ENCODE data around the gene FPGS. TPM values are rescaled to one million over a fixed set of nuclear protein-coding genes. Genes with fewer than 3 reads are reported as not detected.
A peak's percentile ranks its signal among the peaks of the same experiment; 100 is the strongest.

The FPGS gene
- total RNA-seq, 1 experiment from 2014 or later = 49.0 TPM

DNA sequence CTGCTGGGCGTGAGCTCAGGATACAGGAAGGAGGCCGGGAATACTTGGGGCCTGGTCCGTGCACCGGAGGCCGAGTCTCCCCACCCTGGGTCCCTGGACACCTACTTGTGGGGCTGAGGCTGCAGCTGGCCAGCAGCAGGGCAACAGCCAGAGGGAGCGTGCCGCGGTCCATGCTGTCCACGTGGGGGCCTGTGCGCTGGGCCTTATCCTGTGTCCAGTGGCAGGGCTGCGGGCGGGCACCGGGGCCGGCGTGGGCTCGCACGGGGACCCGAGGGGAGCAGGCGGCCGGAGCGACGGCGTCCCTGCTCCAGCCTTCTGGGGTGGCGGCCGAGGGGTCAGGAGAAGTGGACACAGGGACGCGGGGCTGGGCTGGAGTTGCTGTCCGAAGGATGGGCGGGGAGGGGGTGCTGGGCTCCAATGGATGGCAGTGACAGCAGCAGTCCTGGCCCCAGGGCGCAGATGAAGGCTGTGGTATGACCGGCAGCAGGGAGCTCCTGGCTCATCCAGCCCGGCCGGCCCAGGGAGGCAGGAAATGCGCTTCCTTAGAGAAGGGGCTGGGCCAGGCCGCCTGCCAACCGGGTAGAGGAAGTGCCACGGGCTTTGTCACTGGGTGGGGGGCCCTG, 51.6 kb downstream of the FPGS start, which contains the start of gene ENG:
ENG (minus strand) TSS at position 475 of the 623 bp plus-strand sequence; CDS start at position 172, 303 bp downstream.
- Histone ChIP-seq H3K27ac (peak within 1 kb of the TSS; percentile 57), H3K36me3 (peaks cover 17% of the 10 kb centered on the region), H3K4me3 (peak within 1 kb of the TSS; percentile 55), H3K4me1 (replicated peaks) (peaks cover 36% of the 10 kb centered on the region), H3K27me3 (replicated peaks) (no peaks in the 10 kb centered on the region), H3K9me3 (replicated peaks) (peaks cover 6% of the 10 kb centered on the region)
- DNase-seq (ENCODE audit: low read depth in 1 of 2, low spot score in 2 of 2) = peak; percentile 56 to 78

DNA sequence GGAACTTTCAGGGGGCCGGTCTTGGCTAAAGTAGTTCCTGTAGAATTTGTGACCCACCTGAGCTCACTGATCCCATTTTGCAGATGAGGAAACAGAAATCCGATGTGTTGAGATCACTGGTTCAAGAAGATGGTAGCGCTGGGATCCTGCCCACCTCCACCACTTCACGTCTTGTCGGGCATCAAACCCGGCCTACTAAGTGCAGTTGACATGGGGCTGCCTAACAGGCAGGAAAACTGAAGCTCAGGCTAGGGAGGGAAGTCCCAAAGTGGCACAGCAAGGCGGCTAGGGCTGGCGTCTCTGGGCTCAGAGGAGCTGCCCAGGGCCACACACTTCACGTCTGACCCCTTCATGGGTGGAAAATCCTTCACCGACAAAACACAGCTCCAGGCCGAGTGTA, 52.3 kb downstream of the FPGS start:
- no peaks in the 10 kb centered on the region for H3K9me3 ChIP-seq (replicated peaks)
- H3K36me3 ChIP-seq = peaks cover 16% of the 10 kb centered on the region
- no peaks in the 10 kb centered on the region for H3K27me3 ChIP-seq (replicated peaks)
- no peak for DNase-seq (ENCODE audit: low read depth in 1 of 2, low spot score in 2 of 2)
- H3K27ac ChIP-seq = 0 out of 2 replicates have a peak overlapping the region, but pooled peaks have one; percentile 32
- no peak overlapping the region for H3K4me3 ChIP-seq
- H3K4me1 ChIP-seq (replicated peaks) = peaks cover 36% of the 10 kb centered on the region

DNA sequence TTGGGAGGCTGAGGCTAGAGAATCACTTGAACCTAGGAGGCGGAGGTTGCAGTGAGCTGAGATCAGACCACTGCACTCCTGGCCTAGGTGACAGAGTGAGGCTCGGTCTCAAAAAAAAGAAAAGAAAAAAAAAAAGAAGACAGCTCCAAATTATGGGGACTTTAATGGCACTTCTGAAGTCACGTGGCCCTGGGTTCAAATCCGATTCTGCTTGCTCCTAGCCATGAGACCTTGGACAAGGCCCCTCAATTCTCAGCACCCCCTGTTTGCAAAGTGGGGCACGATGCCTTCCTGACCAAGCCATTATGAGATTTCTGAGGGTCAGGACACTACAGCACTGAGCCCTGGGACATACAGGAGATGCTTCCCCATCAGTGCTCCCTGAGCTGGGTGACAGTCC, 52.8 kb downstream of the FPGS start:
- peaks cover 36% of the 10 kb centered on the region for H3K4me1 ChIP-seq (replicated peaks)
- no peak overlapping the region for H3K4me3 ChIP-seq
- H3K27me3 ChIP-seq (replicated peaks) = no peaks in the 10 kb centered on the region
- DNase-seq (ENCODE audit: low read depth in 1 of 2, low spot score in 2 of 2) = no peak
- H3K9me3 ChIP-seq (replicated peaks) = no peaks in the 10 kb centered on the region
- H3K36me3 ChIP-seq = peaks cover 15% of the 10 kb centered on the region
- H3K27ac ChIP-seq = no peak overlapping the region

DNA sequence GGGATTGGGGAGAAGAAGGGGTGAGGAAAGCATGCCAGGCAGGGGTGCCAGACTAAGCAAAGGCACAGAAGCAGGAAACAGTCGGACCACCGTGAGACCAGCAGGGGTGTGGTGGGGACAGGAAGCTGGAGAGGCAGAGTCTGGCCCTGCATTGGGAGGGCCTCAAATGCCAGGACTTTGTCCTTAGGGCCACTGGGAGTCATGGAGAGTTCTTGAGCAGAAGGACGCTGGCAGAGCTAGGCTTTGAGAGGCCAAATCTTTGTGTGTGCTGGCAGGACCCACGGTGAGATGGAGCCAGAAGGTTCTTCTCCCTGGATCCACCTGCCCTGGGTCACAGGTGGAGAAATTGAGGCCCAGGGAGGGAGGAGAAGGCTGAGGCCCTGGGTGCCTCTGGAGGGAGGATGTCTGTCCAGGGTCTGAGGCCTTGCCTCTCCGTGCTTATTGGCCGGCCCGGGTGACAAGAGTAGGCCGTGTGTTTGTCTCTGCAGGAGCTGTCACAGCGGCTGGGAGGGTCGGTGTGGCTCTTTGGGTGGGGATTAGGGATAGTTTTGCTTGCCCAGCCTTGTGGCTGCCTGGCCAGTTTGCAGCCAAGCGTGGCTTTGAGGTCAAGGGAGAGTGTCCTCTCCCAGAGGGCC, 53.5 kb downstream of the FPGS start:
- Histone ChIP-seq H3K9me3 (replicated peaks) (no peaks in the 10 kb centered on the region), H3K27ac (no peak overlapping the region), H3K4me1 (replicated peaks) (peaks cover 36% of the 10 kb centered on the region), H3K36me3 (peaks cover 12% of the 10 kb centered on the region), H3K4me3 (no peak overlapping the region), H3K27me3 (replicated peaks) (no peaks in the 10 kb centered on the region)
- DNase-seq (ENCODE audit: low read depth in 1 of 2, low spot score in 2 of 2) = no peak

DNA sequence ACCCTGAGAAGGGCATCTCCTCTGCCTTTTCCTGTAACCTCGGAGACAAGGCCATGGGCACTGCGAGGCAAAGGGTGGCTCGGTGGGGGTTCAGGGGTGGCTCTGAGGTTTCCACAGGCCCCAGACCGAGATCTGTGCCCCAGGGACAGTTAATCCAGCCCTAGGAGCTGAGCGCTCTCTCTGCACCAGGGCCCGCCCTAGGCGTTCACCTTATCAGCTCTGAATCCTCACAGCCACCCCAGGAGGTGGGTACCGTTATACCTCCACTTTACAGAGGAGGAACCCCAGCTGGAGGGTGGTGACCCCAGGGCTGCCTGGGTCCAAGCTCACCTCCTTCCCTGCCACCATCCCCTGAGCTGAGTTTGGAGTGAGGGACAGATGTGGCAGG, 54.0 kb downstream of the FPGS start:
- peaks cover 7% of the 10 kb centered on the region for H3K36me3 ChIP-seq
- H3K9me3 ChIP-seq (replicated peaks) = no peaks in the 10 kb centered on the region
- no peaks in the 10 kb centered on the region for H3K27me3 ChIP-seq (replicated peaks)
- H3K27ac ChIP-seq = no peak overlapping the region
- no peak overlapping the region for H3K4me3 ChIP-seq
- peaks cover 36% of the 10 kb centered on the region for H3K4me1 ChIP-seq (replicated peaks)
- DNase-seq (ENCODE audit: low read depth in 1 of 2, low spot score in 2 of 2) = no peak

DNA sequence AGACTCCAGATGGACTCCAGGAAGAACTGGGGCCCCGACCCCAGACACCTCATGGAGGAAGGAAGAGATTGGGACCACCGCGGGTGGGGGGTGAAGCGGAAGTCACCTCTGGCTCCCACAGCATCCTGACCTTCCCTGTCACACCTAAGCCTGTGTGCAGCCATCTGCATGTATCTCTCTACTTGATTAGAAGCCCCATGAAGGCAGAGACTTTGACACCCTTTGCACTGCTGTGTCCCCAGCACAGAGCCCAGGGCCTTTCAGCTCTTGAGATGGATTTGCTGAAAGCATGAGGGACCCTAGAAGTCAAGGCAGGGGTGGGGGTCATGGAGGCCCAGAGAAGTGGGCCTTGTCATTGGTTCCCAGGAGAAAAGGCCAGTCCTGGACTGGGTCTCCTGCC, 54.6 kb downstream of the FPGS start:
- Histone ChIP-seq H3K27me3 (replicated peaks) (no peaks in the 10 kb centered on the region), H3K4me1 (replicated peaks) (peaks cover 41% of the 10 kb centered on the region), H3K27ac (no peak overlapping the region), H3K9me3 (replicated peaks) (no peaks in the 10 kb centered on the region), H3K4me3 (no peak overlapping the region), H3K36me3 (peaks cover 2% of the 10 kb centered on the region)
- no peak for DNase-seq (ENCODE audit: low read depth in 1 of 2, low spot score in 2 of 2)

DNA sequence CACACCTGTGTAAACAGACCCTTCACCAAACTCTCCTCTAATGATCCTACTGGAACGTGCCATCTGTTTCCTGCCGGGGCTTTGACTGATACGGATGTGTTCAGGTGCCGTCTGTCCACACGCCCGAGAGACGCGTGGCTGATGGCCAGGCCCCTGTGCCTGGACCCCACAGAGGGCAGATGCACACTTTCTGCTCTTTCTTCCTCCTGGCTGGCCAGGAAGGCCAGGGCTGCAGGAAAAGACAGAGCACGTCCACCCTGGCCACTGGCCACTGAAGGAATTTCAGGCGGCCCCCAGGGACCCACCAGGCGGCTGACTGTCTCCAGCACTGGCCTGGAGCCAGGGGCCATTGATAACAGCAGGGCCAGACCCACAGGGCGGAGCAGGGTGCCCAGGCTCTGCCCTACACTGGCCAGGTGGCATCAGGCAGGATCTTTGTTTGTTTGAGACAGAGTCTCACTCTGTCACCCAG, 55.4 kb downstream of the FPGS start:
- H3K27ac ChIP-seq = no peak overlapping the region
- no peaks in the 10 kb centered on the region; the same call in 1 of the 2 replicates for H3K36me3 ChIP-seq
- peak in 1 of 2 experiments; percentile 19 for DNase-seq (ENCODE audit: low read depth in 1 of 2, low spot score in 2 of 2)
- no peak overlapping the region for H3K4me3 ChIP-seq
- H3K9me3 ChIP-seq (replicated peaks) = no peaks in the 10 kb centered on the region
- H3K4me1 ChIP-seq (replicated peaks) = peaks cover 38% of the 10 kb centered on the region
- H3K27me3 ChIP-seq (replicated peaks) = no peaks in the 10 kb centered on the region

DNA sequence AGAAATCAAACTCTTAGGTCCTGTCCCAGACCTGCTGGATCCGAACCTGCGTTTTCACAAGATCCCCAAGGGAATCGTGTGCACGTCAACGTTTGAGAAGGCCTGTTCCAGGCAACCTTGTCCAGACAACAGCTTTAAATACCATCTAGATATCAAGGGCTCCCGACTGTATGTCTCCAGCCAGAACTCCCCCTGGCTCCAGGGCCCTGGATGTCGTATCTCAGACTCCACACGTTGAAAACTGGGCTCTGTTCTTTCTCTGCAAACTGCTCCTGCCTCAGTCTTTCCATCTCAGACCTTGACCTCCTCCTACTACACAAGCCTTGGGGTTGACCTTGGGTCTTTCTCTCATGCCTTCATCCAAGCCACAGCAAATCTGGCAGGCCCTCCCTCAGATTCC, 57.6 kb downstream of the FPGS start:
- DNase-seq (ENCODE audit: low read depth in 1 of 2, low spot score in 2 of 2) = no peak
- Histone ChIP-seq H3K9me3 (replicated peaks) (no peaks in the 10 kb centered on the region), H3K27ac (no peak overlapping the region), H3K36me3 (no peaks in the 10 kb centered on the region), H3K27me3 (replicated peaks) (no peaks in the 10 kb centered on the region), H3K4me1 (replicated peaks) (peaks cover 20% of the 10 kb centered on the region), H3K4me3 (no peak overlapping the region)

DNA sequence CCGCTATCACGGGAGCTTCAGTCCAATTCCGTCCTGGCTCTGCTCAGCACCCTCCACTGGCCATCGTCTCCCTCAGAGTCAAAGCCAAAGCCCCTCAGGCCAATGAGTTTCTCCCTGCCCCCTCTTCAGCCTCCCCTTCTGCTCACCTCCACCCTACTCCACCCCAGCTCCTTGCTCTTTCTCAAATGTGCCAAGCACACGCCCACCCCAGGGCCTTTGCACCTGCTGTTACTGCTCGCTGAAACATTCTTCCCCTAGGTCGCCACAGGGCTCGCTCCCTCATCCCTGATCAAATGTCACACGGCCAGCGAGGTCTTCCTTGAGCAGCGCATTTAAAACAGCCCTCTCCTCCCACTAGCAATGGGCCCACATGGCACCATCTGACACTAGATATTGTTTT, 58.1 kb downstream of the FPGS start:
- no peaks in the 10 kb centered on the region for H3K36me3 ChIP-seq
- DNase-seq (ENCODE audit: low read depth in 1 of 2, low spot score in 2 of 2) = no peak
- no peak overlapping the region for H3K27ac ChIP-seq
- no peaks in the 10 kb centered on the region for H3K27me3 ChIP-seq (replicated peaks)
- peaks cover 20% of the 10 kb centered on the region for H3K4me1 ChIP-seq (replicated peaks)
- no peaks in the 10 kb centered on the region for H3K9me3 ChIP-seq (replicated peaks)
- no peak overlapping the region for H3K4me3 ChIP-seq

DNA sequence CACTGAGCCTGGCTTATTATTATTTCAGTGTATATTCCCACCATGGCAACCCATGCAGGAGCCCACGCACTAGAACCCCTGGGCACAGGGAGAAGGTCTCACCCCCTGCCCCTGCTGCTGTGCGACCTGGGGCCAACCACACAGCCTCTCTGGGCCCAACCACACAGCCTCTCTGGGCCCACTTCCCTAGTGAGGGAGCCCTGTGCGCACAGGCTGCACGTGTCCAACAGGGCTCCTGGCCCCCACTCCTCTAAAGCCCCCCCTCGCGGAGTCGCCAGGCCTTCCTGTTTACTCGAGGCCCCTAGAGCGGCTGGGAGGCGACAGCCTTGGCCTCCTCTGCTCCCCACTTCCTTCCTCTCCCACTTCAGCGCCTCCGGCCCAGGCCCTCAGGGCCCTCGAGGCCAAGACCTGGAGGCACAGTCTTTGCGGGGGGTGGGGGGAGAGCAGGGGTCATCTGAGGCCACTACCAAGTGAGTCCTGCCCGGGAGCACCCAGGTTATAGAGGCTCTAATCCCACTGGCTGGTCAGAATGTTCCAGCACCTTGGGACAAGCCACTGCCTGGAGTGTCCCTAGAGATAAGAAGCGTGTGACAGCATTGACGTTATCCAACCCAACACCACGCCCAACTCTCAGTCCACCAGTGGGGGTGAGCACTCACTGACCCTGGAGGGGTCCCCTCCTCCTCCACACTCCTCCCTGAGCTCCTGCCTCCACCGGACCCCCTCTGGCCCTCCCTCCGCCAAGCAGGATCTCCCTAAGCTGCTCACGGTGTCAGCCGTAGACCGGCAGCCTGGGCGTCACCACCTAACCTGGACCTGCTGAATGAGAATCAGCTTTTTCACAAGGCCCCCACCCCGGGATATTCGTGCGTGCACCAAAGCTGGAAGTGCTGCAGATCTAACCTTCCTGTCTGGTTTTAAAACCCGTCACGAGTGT, 59.7 kb downstream of the FPGS start:
- no peak for DNase-seq (ENCODE audit: low read depth in 1 of 2, low spot score in 2 of 2)
- Histone ChIP-seq H3K9me3 (replicated peaks) (no peaks in the 10 kb centered on the region), H3K27ac (no peak overlapping the region), H3K27me3 (replicated peaks) (no peaks in the 10 kb centered on the region), H3K4me3 (no peak overlapping the region), H3K36me3 (0 out of 2 replicates have a peak, but pooled peaks cover 1% of the 10 kb centered on the region), H3K4me1 (replicated peaks) (peaks cover 19% of the 10 kb centered on the region)

DNA sequence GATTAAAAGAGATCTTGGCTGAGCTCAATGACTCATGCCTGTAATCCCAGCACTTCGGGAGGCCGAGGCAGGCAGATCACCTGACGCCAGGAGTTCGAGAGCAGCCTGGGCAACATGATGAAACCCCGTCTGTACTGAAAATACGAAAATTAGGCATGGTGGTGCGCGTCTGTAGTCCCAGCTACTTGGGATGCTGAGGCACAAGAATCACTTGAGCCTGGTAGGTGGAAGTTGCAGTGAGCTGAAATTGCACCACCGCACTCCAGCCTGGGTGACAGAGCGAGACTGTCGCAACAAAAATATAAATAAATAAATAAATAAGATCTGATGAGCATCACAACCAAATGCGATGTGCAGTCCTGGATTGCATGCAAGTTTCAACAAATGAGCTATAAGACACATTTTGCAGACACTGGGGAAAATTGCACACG, 60.5 kb downstream of the FPGS start:
- H3K9me3 ChIP-seq (replicated peaks) = no peaks in the 10 kb centered on the region
- no peaks in the 10 kb centered on the region for H3K27me3 ChIP-seq (replicated peaks)
- H3K4me3 ChIP-seq = no peak overlapping the region
- H3K27ac ChIP-seq = no peak overlapping the region
- peaks cover 11% of the 10 kb centered on the region for H3K4me1 ChIP-seq (replicated peaks)
- peaks cover 3% of the 10 kb centered on the region; the same call in 1 of the 2 replicates for H3K36me3 ChIP-seq
- no peak for DNase-seq (ENCODE audit: low read depth in 1 of 2, low spot score in 2 of 2)
